22Rv1 (cell line): ENCODE results near the gene SEC14L3.

ENCODE experiments used
- CTCF ChIP-seq: fragments of 450-650 bp; IDR thresholded peaks from 2 replicates; pipeline ENCODE4 v1.5.1; 2017; ENCODE audit warnings: mild to moderate bottlenecking
- ZFX ChIP-seq: fragments of 450-650 bp; IDR thresholded peaks from 2 replicates; pipeline ENCODE4 v1.6.1; 2017; ENCODE audit warnings: antibody characterized with exemption, borderline replicate concordance

DNA sequence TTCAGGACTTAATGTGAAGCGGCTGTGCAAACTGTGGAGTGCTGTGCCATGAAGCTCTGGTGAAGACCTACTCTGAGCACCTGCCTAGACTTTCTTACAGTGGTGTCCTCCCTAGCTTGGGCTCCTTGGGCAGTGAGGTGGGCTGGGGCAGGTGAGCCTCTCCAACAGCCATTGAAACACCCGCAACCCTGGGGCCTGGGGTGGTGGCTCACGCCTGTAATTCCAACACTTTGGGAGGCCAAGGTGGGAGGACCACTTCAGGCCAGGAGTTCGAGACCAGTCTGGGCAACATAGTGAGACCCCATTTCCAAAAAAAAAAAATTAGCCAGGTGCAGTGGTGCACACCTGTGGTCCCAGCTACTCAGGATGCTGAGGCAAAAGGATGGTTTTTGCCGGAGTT is 14.3 kb upstream of the SEC14L3 start:
- TF ChIP-seq CTCF = no peak
- no peak for TF ChIP-seq ZFX
